ENCODE data around the gene AJAP1.

Gene AJAP1

GRCh38 chr1:4621646-4622045 is 32.8 kb upstream of the AJAP1 start:
- TF ChIP-seq CTCF (IDR thresholded peaks at IDR 0.05; ENCODE audit: low read depth, low read length, missing control alignments) = no peak
- H3K27ac ChIP-seq = no peak overlapping the region
- in situ Hi-C loops (cut with HindIII; ENCODE audit: low pct_ligation_motif_present, low sequenced_read_pairs) = no loop called here
- no peak overlapping the region for H3K4me3 ChIP-seq (ENCODE audit: low read depth, low read length)
- H3K27me3 ChIP-seq (replicated peaks) = no peaks in the 10 kb centered on the region
- no peak for DNase-seq
- no peaks in the 10 kb centered on the region for H3K36me3 ChIP-seq (replicated peaks)

DNA sequence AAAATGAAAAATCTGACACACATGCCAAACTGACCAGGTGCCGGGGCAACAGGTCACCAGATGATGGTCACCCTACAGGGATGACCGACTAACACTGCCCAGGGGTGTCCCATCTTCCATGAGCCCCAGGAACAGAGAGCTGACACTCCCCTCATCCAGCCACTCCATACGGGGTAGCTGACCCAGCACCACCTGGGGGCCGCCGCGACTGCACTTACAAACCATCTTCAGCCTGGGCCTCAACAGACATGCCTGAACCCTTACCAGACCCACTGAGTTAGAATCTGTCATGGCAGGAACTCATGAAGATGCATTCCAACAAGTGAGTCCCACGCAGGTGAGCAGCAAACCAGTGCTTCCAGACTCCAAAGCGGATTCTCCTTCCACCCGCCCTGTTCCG is 31.6 kb upstream of the AJAP1 start:
- in situ Hi-C loops (cut with HindIII; ENCODE audit: low pct_ligation_motif_present, low sequenced_read_pairs) = no loop called here
- no peak for DNase-seq
- Histone ChIP-seq H3K27ac (no peak overlapping the region), H3K27me3 (replicated peaks) (no peaks in the 10 kb centered on the region), H3K36me3 (replicated peaks) (no peaks in the 10 kb centered on the region), H3K4me3 (ENCODE audit: low read depth, low read length) (no peak overlapping the region)
- no peak for TF ChIP-seq CTCF (IDR thresholded peaks at IDR 0.05; ENCODE audit: low read depth, low read length, missing control alignments)

DNA sequence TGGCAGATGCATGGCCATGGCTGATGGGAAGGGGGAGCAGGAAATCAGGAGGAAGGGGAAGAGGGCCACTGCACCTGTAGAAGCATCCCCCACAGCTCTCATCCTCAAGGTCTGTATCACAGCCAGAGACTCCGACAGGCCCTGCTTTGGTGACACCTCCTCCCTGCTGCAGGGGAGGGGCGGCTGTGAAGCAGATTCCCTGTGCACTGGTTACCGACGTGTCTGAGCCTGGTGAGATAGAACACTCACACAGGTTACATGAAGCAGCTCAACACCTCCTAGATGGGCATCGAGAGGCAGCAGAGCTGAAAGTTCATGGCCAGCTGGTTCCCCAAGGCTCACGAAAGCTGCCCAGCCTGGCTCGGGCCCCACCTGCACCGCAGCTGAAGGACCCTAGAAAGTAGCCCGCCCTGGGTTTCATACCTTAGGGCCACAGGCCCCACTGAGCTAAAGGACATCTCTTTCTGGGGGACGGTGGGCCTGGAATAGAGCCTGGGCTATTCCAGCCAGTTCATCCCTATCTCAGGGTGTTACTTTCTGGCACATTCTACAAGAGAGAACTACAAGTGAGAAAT is 30.2 kb upstream of the AJAP1 start:
- in situ Hi-C loops (cut with HindIII; ENCODE audit: low pct_ligation_motif_present, low sequenced_read_pairs) = no loop called here

GRCh38 chr1:4624801-4625200 is 29.6 kb upstream of the AJAP1 start:
- Histone ChIP-seq H3K27ac (no peak overlapping the region), H3K4me3 (ENCODE audit: low read depth, low read length) (no peak overlapping the region), H3K27me3 (replicated peaks) (no peaks in the 10 kb centered on the region), H3K36me3 (replicated peaks) (no peaks in the 10 kb centered on the region)
- in situ Hi-C loops (cut with HindIII; ENCODE audit: low pct_ligation_motif_present, low sequenced_read_pairs) = no loop called here
- no peak for TF ChIP-seq CTCF (IDR thresholded peaks at IDR 0.05; ENCODE audit: low read depth, low read length, missing control alignments)
- DNase-seq = no peak

More for the DNA sequence above, 30.2 kb upstream of the AJAP1 start:
- Histone ChIP-seq H3K4me3 (ENCODE audit: low read depth, low read length) (no peak overlapping the region), H3K27ac (no peak overlapping the region), H3K36me3 (replicated peaks) (no peaks in the 10 kb centered on the region), H3K27me3 (replicated peaks) (no peaks in the 10 kb centered on the region)
- no peak for TF ChIP-seq CTCF (IDR thresholded peaks at IDR 0.05; ENCODE audit: low read depth, low read length, missing control alignments)
- no peak for DNase-seq

DNA sequence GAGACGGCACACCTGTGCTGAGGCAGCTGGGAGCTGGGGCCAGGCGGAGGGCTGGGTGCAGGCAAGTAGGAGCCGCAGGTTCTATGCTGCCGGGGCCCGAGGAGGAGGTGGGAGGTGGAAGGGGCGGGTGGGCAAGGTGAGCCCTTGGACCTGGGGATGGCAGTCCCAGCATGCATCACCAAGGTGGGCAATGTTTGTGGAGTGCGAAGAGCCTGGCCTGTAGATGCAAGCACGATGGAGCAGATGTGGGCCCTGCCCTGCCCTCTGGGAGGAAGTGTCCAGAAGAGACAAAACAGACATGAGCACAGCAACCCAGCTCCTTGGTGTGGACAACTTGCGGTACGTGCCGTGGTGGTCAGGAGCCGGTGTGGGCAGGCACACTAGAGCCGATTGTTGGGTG is 28.3 kb upstream of the AJAP1 start:
- Histone ChIP-seq H3K27me3 (replicated peaks) (no peaks in the 10 kb centered on the region), H3K27ac (no peak overlapping the region), H3K36me3 (replicated peaks) (no peaks in the 10 kb centered on the region), H3K4me3 (ENCODE audit: low read depth, low read length) (no peak overlapping the region)
- no peak for TF ChIP-seq CTCF (IDR thresholded peaks at IDR 0.05; ENCODE audit: low read depth, low read length, missing control alignments)
- DNase-seq = no peak
- in situ Hi-C loops (cut with HindIII; ENCODE audit: low pct_ligation_motif_present, low sequenced_read_pairs) = no loop called here
